ENCODE data around the gene CAMKK2.

DNA sequence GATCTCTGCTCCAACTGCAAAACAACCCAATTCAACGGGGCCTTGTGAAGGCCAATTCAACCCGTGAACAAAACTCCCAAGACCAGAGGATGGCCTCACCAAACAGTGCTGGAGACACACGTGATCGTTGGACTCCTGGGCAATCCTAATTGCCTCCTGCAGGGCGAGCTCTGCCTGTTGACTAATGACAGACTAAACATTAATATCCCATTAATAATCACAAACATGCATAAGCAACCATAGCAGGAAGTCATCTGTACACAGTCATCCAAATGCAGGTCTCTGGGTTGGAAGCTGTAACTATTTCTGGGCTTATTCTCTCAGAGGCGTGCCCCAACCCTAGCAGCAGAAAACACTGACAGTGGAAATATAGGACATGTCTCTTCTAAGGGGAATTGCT is 34.7 kb upstream of the CAMKK2 start:
- TF ChIP-seq, protein P1, sequence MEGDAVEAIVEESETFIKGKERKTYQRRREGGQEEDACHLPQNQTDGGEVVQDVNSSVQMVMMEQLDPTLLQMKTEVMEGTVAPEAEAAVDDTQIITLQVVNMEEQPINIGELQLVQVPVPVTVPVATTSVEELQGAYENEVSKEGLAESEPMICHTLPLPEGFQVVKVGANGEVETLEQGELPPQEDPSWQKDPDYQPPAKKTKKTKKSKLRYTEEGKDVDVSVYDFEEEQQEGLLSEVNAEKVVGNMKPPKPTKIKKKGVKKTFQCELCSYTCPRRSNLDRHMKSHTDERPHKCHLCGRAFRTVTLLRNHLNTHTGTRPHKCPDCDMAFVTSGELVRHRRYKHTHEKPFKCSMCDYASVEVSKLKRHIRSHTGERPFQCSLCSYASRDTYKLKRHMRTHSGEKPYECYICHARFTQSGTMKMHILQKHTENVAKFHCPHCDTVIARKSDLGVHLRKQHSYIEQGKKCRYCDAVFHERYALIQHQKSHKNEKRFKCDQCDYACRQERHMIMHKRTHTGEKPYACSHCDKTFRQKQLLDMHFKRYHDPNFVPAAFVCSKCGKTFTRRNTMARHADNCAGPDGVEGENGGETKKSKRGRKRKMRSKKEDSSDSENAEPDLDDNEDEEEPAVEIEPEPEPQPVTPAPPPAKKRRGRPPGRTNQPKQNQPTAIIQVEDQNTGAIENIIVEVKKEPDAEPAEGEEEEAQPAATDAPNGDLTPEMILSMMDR (IDR thresholded peaks at IDR 0.05), result no peak
- TF ChIP-seq GATA2 (CRISPR knock-in tag; IDR thresholded peaks at IDR 0.05), result no peak
- TF ChIP-seq, protein P2, sequence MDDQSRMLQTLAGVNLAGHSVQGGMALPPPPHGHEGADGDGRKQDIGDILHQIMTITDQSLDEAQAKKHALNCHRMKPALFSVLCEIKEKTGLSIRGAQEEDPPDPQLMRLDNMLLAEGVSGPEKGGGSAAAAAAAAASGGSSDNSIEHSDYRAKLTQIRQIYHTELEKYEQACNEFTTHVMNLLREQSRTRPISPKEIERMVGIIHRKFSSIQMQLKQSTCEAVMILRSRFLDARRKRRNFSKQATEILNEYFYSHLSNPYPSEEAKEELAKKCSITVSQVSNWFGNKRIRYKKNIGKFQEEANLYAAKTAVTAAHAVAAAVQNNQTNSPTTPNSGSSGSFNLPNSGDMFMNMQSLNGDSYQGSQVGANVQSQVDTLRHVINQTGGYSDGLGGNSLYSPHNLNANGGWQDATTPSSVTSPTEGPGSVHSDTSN (IDR thresholded peaks at IDR 0.05), result no peak
- no peak for TF ChIP-seq POLR2AphosphoS5 (IDR thresholded peaks at IDR 0.05; ENCODE audit: low read depth, low read length)
- no peak for TF ChIP-seq EP300 (IDR thresholded peaks at IDR 0.05; ENCODE audit: borderline replicate concordance in 1 of 2, low read depth in 1 of 2, low read length in 1 of 2)
- no peak for TF ChIP-seq TCF12 (IDR thresholded peaks at IDR 0.05)
- no peak for TF ChIP-seq RFX5 (IDR thresholded peaks at IDR 0.05; ENCODE audit: low read length)
- TF ChIP-seq RAD21 (IDR thresholded peaks at IDR 0.05; ENCODE audit: low read length), result no peak
- TF ChIP-seq, protein P3, sequence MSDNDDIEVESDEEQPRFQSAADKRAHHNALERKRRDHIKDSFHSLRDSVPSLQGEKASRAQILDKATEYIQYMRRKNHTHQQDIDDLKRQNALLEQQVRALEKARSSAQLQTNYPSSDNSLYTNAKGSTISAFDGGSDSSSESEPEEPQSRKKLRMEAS (IDR thresholded peaks at IDR 0.05; ENCODE audit: low read depth), result no peak
- no peak for TF ChIP-seq SIN3A (IDR thresholded peaks at IDR 0.05; ENCODE audit: borderline replicate concordance, low read depth, low read length)
- no peak for TF ChIP-seq TAF1 (IDR thresholded peaks at IDR 0.05; ENCODE audit: borderline replicate concordance, low read depth, low read length)
- no peak for TF ChIP-seq NFIC (IDR thresholded peaks at IDR 0.05; ENCODE audit: borderline replicate concordance)
- TF ChIP-seq SMC3 (IDR thresholded peaks at IDR 0.05; ENCODE audit: low read depth, low read length), result no peak
- TF ChIP-seq FOXJ3 (CRISPR knock-in tag; IDR thresholded peaks at IDR 0.05), result no peak
